HT1080 (cell line): ENCODE results near the gene ZNF207. TPM values are rescaled to one million over a fixed set of nuclear protein-coding genes. Genes with fewer than 3 reads are reported as not detected.
"Not testable (repeated sequence)": the region's sequence is repeated elsewhere in the genome, so short reads cannot be mapped to it uniquely, and the experiment has no call there.

Experiments
- DNase-seq: peaks from one replicate; pipeline ENCODE4 v3.0.0-alpha.2; 2015; ENCODE audit warnings: low read depth
- small RNA-seq: library from RNA; depleted of rRNA; stranded (forward); fragments of <200 nt; gene quantifications from one replicate; pipeline ENCODE3, GENCODE V24; 2014
- total RNA-seq: library from RNA; depleted of rRNA; stranded (reverse); fragments of >200 nt; shearing (Covaris generic); gene quantifications from 2 replicates; pipeline ENCODE4 v1.2.3, GENCODE V29; 2014; rRNA removed

ZNF207 gene
- total RNA-seq, 1 experiment from 2014 or later = 212 TPM

- no peak for DNase-seq
These were observed 36.9 kb downstream of the ZNF207 start for GRCh38 chr17:32386844-32387243.

- DNase-seq = not testable (repeated sequence)
These were observed 38.2 kb downstream of the ZNF207 start for GRCh38 chr17:32388128-32388527.

- DNase-seq = no peak
These were observed 38.9 kb downstream of the ZNF207 start for GRCh38 chr17:32388613-32389459.

GRCh38 chr17:32393904-32394303, 43.9 kb downstream of the ZNF207 start:
- no peak for DNase-seq

GRCh38 chr17:32396343-32396742, 46.4 kb downstream of the ZNF207 start:
- DNase-seq = no peak

- DNase-seq = no peak
These were observed 49.0 kb downstream of the ZNF207 start for GRCh38 chr17:32398946-32399345.

- DNase-seq = not testable (repeated sequence)
These were observed 60.1 kb downstream of the ZNF207 start for GRCh38 chr17:32410085-32410484.

GRCh38 chr17:32426894-32427293, 76.9 kb downstream of the ZNF207 start:
- DNase-seq = no peak

GRCh38 chr17:32429598-32429997, 79.6 kb downstream of the ZNF207 start:
- DNase-seq = no peak

Small RNA genes lying within 50 kb of the gene (small RNA-seq; reads per million reads assigned to genes)
- not detected for gene AC005899.6

Other genes with a start within 250 kb of the ZNF207 start
- 17.0 and 21.2 TPM in 2 replicates for gene RHOT1, start 207.7 kb upstream of the ZNF207 start, total RNA-seq
- 0.03 and 0.27 TPM in 2 replicates for gene RHBDL3, start 84.3 kb upstream of the ZNF207 start, total RNA-seq
- 24.3 and 26.2 TPM in 2 replicates for gene C17orf75, start 8.0 kb upstream of the ZNF207 start, total RNA-seq
- 117 and 157 TPM in 2 replicates for gene PSMD11, start 94.4 kb downstream of the ZNF207 start, total RNA-seq
- 2.8 and 3.5 TPM in 2 replicates for gene CDK5R1, start 136.8 kb downstream of the ZNF207 start, total RNA-seq